Fibroblast of skin of right quadriceps (primary cell): Measurements from ENCODE around the gene CCDC13.

Experiments
- DNase-seq: peaks from one replicate; pipeline ENCODE4 v3.0.0-alpha.2; 2013

Gene CCDC13

DNA sequence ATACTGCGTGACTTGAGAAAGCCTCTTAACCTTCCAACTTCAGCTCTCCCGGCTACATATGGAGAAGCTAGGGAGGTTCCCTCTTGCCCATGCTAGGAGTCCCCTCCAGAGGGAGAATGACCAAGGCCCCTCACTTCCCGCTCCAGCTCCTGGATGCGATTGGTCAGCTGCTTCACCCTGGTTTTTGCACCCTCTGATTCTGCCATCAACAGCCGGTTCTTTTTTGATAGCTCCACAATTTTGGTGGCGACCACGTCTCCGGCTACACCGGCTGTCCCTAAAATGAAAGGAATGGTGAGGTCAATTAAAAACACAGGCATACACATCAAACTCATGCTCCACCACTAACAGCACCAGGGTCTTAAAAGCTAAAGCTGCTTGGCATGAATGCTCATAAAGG is 20.6 kb downstream of the CCDC13 start:
- DNase-seq: no peak

GRCh38 chr3:42751609-42752008 is 21.4 kb downstream of the CCDC13 start:
- no peak for DNase-seq

DNA sequence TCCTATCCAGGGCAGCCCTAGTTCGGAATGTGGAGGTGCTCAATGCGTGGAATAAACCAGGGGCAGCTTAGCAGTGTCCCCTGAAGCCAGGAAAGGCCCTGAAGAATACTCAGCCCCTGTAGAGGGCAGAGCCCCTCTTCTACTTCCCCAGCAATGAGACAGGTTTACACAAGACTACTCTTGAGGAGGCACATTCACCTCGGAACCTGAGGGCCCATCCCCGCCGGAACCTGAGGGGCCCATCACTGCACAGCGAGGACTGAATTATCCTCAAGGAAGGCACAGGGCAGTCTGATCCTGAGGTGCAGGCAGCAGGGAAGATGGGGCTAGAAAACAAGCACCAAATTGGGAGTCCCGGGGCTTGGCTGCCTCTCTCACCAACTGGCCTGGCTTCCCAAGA is 22.2 kb downstream of the CCDC13 start:
- DNase-seq: no peak

- DNase-seq: peak; percentile 7
Measured at GRCh38 chr3:42749753-42750231, 23.3 kb downstream of the CCDC13 start.

GRCh38 chr3:42749025-42749752 is 23.9 kb downstream of the CCDC13 start:
- no peak for DNase-seq

DNA sequence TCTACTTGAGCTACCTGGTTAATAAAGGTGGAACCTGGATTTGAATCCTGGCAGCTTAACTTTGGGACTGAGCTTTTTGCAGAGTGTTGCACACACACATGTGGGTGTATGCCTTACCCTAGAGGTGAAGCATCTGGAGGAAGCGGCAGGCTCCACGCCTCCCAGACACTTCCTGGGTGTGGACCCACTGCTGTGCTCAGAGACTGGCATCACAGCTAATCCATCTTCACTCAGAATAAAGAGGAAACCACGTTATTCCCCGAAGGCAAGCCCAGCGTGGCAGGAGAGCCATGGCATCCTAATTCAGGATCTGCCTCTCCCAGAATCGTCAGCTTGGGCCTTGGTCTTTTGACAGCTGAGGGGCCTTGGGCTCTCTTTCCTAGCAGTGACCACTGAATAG is 25.5 kb downstream of the CCDC13 start:
- no peak for DNase-seq

- no peak for DNase-seq
Measured at GRCh38 chr3:42746455-42747450, 26.3 kb downstream of the CCDC13 start.

DNA sequence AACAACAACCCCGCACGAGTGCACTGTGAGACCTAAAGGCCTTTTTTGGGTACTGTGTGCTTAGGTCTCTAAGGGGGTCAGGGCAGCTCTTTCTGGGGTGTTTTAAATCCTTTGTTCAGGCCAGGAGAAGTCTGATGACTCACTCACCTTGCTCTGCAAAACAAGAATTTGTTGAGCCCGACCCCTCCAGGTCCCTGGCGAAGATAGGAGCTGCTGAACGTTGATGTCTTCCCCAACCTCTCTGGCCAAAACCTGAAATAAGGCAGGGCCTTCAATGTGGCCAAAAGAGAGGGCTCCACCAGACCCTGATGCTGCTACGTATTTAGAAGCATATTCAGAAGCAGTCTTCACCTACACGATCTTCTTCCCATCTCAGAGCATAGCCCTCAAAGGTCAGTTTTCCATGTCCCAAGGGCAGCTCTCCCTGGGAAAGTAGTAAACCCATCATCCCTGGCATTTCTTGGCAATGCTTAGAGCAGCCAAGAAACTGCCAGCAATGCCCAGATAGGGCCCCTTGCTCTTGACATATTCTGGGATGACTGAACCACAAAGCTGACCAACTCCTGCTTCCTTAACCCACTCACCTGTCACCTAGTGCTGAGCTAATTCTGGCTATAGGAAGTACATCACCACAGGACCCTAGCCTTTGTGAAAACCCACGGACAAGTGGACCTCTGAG is 27.1 kb downstream of the CCDC13 start:
- no peak for DNase-seq

DNA sequence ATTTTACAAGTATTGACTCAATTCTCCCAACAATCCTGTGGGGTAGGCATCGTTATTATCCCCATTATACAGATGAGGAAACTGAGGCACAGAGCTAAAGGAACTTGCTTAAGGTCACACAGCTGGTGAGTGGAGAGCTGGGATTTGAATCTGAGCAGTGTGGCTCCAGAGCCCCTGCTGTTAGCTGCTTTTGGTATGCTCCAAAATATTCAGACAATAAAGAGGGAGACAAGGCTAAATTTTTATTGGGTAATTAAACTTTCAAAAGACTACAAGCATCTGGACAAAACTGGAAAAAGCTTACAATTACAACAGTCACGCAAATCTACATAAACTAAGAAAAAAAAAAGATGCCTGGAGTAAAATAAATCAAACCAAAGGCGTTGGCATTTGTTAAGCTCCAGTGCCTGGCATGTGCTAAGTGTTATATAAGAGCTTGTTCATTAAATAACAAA is 27.7 kb downstream of the CCDC13 start:
- DNase-seq: no peak

GRCh38 chr3:42743204-42743995 is 29.7 kb downstream of the CCDC13 start:
- DNase-seq: no peak

GRCh38 chr3:42742688-42743087 is 30.4 kb downstream of the CCDC13 start:
- DNase-seq: no peak

GRCh38 chr3:42742259-42742658 is 30.8 kb downstream of the CCDC13 start:
- no peak for DNase-seq

GRCh38 chr3:42741796-42742195 is 31.3 kb downstream of the CCDC13 start:
- no peak for DNase-seq

- no peak for DNase-seq
Measured at GRCh38 chr3:42739401-42740158, 33.5 kb downstream of the CCDC13 start.

DNA sequence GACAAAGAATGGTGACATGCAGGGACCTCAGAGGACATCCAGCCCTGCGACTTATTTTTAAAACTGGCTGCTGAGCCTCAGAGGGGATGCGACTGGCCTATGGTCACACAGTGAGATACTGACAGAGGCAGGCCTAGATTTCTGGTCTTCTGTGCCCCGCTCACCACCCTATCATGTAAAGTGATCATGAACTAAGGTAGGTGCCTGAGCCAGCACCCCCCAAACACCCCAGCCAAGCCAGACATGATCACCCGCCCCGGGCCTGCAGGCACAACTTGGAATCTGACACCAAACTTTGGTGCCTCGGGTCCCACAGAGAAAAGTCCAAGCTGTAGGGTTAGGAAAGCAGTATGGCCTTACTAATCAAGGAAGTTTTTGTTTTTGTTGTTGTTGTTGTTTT is 36.5 kb downstream of the CCDC13 start:
- no peak for DNase-seq

GRCh38 chr3:42736081-42736480 is 37.0 kb downstream of the CCDC13 start:
- DNase-seq: no peak

DNA sequence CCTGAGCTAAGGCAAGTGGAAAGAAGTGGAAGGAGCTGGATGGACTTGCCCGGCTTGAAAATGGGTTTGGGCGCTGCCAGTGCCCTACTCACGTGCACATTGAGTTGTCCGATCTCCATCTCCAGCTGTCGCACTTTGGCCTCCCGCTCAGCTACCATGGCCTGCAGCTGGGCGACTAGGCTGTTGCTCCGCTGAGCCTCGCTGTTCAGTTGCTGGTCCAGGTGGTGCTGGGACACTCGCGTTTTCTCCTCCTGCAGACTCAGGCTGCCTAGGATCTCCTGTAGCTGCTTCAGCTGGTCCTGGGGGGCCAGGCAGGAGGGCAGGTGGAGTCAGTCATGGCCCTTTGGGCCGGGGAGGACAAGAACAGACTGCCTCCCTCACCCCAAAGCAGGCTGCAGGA is 37.4 kb downstream of the CCDC13 start:
- DNase-seq: no peak

DNA sequence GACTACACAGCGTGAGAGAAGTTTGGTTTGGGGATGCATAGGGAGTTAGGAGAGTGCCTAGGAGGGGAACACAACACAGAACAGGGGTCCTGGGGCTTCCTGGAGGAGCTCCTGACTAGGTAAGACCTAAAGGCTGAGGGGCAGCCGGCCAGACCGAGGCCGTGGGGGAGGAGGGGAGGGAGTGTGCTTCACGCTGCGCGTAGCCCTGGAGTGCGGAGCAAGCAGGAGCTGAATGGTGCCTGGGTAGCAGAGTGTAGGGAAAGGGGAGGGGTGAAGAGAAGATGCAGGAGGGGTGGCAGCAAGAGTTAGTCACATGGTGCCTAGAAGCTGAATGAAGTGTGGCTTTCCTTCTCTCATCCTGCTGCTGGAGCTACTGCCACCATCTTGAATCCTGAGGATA is 38.0 kb downstream of the CCDC13 start:
- no peak for DNase-seq

DNA sequence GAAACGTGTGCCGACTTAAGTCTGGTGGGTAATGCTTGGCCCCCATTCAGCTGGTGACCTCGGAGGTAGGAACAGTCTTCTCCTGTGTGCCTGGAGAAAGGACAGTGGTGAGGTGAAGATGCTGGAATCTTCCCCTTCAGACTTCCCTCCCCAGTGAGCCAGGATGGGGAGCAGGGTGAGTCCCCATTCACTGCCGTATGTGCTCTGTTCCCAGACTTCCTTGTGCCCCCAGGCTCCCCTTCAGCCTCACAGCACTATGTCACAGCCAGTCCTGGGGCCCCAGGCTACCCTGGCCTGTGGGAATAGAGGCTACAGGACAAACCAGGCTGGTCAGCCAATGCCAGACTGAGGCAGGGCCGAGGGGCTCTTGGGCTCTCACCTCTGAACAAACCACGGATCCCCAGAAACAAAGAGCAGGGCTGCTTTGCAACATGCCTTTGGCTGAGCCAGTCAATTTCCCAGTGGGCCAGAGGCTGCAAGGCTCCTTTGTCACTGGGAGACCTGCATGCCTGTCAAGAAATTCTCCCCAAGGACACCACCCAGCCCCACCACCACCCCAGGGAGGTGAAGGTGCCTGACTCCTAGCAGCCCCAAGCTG is 38.7 kb downstream of the CCDC13 start:
- no peak for DNase-seq

DNA sequence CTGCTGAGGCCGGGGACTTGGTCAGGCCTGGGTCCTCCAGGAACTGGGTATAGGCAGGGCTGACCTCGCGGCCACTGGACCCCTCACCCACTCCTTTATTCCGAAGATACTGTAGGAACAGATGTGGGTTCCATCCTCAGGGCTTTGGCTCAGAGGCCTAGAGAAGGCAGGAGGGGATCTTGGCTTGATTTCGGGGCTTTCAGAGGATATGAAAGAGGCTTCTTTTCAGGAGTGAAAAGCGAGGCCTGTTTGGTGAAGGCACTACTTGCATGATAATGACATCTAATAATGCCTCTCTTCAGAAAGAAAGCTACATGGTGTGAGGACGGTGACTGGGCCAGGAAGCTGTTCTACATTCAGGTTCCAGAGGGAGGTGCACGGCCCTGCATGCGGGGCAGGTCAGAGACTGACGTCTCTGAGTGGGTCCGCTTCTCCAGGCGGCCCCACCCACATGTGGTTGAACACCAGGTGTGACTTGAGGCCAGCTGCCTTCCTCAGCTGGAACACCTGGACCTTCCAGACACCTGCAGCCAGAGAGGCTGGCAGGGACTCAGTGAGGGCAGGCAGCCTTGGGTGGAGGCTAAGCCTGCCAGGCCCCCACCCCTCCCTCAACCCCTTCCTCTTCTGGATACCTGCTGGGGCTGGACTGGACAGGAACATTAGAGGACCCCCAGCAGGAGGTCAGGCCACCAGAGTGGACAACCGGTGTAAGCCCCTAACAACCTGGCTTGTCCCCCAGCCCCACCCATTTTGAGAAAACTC is 39.4 kb downstream of the CCDC13 start:
- DNase-seq: no peak
